GM23338 (cell line): ENCODE measurements around the gene MGRN1. TPM values are rescaled to one million over a fixed set of nuclear protein-coding genes. Genes with fewer than 3 reads are reported as not detected.

ENCODE experiments used
- ATAC-seq: fragments of 200-7000 bp; cut with Tn5 transposase; 3 replicates; pipeline ENCODE4 v1.9.1; 2020
- DNase-seq: peaks from one replicate; pipeline ENCODE4 v3.0.0-alpha.2; 2015; ENCODE audit warnings: low spot score
- H2AFZ ChIP-seq: fragments of 200-600 bp; sonication (generic); 2 replicates; pipeline ENCODE4 v1.8.0; 2016; ENCODE audit warnings: antibody characterized with exemption, mild to moderate bottlenecking, moderate library complexity
- H3F3A ChIP-seq: fragments of 200-600 bp; sonication (generic); replicated peaks from 2 replicates; pipeline ENCODE4 v1.8.0; 2017; ENCODE audit warnings: antibody characterized with exemption, mixed run types, low read depth
- H3K27ac ChIP-seq: fragments of 200-600 bp; sonication (generic); 2 replicates; pipeline ENCODE4 v1.6.1; 2016; ENCODE audit warnings: low read depth
- H3K27me3 ChIP-seq: fragments of 200-600 bp; sonication (generic); 2 replicates; pipeline ENCODE4 v1.8.0; 2016; ENCODE audit warnings: mild to moderate bottlenecking, mixed run types, moderate library complexity; ENCODE audit not compliant: insufficient read depth
- H3K36me3 ChIP-seq: fragments of 200-600 bp; sonication (generic); 2 replicates; pipeline ENCODE4 v1.8.0; 2016; ENCODE audit warnings: mild to moderate bottlenecking; ENCODE audit not compliant: insufficient read depth
- H3K4me1 ChIP-seq: fragments of 200-600 bp; sonication (generic); 2 replicates; pipeline ENCODE4 v1.8.0; 2016; ENCODE audit warnings: mild to moderate bottlenecking, moderate library complexity; ENCODE audit not compliant: insufficient read depth
- H3K4me2 ChIP-seq: fragments of 200-600 bp; sonication (generic); 2 replicates; pipeline ENCODE4 v1.7.1; 2017; ENCODE audit warnings: mixed run types
- H3K4me3 ChIP-seq: fragments of 200-600 bp; sonication (generic); 2 replicates; pipeline ENCODE4 v1.6.1; 2016; ENCODE audit warnings: mixed run types
- H3K79me2 ChIP-seq: fragments of 200-600 bp; sonication (generic); replicated peaks from 2 replicates; pipeline ENCODE4 v1.8.0; 2017; ENCODE audit warnings: mild to moderate bottlenecking; ENCODE audit not compliant: insufficient read depth
- H3K9me2 ChIP-seq: fragments of 200-600 bp; sonication (generic); 2 replicates; pipeline ENCODE4 v1.8.0; 2017; ENCODE audit not compliant: insufficient read depth
- H4K20me1 ChIP-seq: fragments of 200-600 bp; sonication (generic); replicated peaks from 2 replicates; pipeline ENCODE4 v1.8.0; 2017; ENCODE audit warnings: mild to moderate bottlenecking; ENCODE audit not compliant: insufficient read depth
- H3K27ac Mint-ChIP-seq: 2 replicates; pipeline ENCODE4 v1.8.0; 2020; ENCODE audit warnings: inconsistent platforms, mild to moderate bottlenecking, moderate library complexity, mixed read lengths
- H3K27me3 Mint-ChIP-seq: 3 replicates; pipeline ENCODE4 v1.8.0; 2022; ENCODE audit warnings: low read depth, mild to moderate bottlenecking, moderate library complexity, mixed read lengths, inconsistent platforms; ENCODE audit not compliant: insufficient read depth, poor library complexity
- H3K36me3 Mint-ChIP-seq: 3 replicates; pipeline ENCODE4 v1.8.0; 2021; ENCODE audit warnings: low read depth, mild to moderate bottlenecking, inconsistent platforms, moderate library complexity, mixed read lengths
- H3K4me1 Mint-ChIP-seq: 3 replicates; pipeline ENCODE4 v1.8.0; 2020; ENCODE audit warnings: mild to moderate bottlenecking, inconsistent platforms, mixed read lengths
- H3K4me3 Mint-ChIP-seq: 3 replicates; pipeline ENCODE4 v1.8.0; 2021; ENCODE audit warnings: moderate library complexity, mild to moderate bottlenecking, inconsistent platforms, mixed read lengths
- H3K9me3 Mint-ChIP-seq: 3 replicates; pipeline ENCODE4 v1.8.0; 2020; ENCODE audit warnings: moderate library complexity, mild to moderate bottlenecking, inconsistent platforms, mixed read lengths
- CREB1 ChIP-seq: fragments of 250-450 bp; sonication (Bioruptor Pico); IDR thresholded peaks from 2 replicates; pipeline ENCODE4 v1.5.0; 2020; ENCODE audit warnings: low read depth, mild to moderate bottlenecking, moderate library complexity
- CTCF ChIP-seq, 2 experiments: fragments of 200-600 bp in 1 of 2; sonication (generic) in 1 of 2; conservative IDR thresholded peaks; 2 replicates each; pipeline versions ENCODE4 v1.5.1 to v1.6.1; 2016 to 2017; ENCODE audit warnings: antibody characterized with exemption in 2 of 2, low read depth in 2 of 2, mild to moderate bottlenecking in 2 of 2, moderate library complexity in 1 of 2
- ETS1 ChIP-seq: IDR thresholded peaks from 2 replicates; pipeline ENCODE4 v1.6.1; 2016; ENCODE audit warnings: antibody characterized with exemption
- JUNB ChIP-seq: IDR thresholded peaks from one replicate; pipeline ENCODE4 v1.6.1; 2016; ENCODE audit warnings: antibody characterized with exemption; ENCODE audit not compliant: unreplicated experiment
- NANOG ChIP-seq: IDR thresholded peaks from 2 replicates; pipeline ENCODE4 v1.6.1; 2016; ENCODE audit warnings: antibody characterized with exemption, borderline replicate concordance
- POLR2AphosphoS5 ChIP-seq: IDR thresholded peaks from 2 replicates; pipeline ENCODE4 v1.6.1; 2016; ENCODE audit warnings: antibody characterized with exemption, low read depth
- ZNF114 ChIP-seq: fragments of 250-450 bp; sonication (Bioruptor Pico); IDR thresholded peaks from 2 replicates; pipeline ENCODE4 v1.5.0; 2020; ENCODE audit warnings: mild to moderate bottlenecking, moderate library complexity
- ZNF331 ChIP-seq: fragments of 250-450 bp; sonication (Bioruptor Pico); IDR thresholded peaks from 2 replicates; pipeline ENCODE4 v1.5.0; 2020; ENCODE audit warnings: low read depth, mild to moderate bottlenecking, moderate library complexity
- ZNF462 ChIP-seq: fragments of 250-450 bp; sonication (Bioruptor Pico); IDR thresholded peaks from 2 replicates; pipeline ENCODE4 v1.5.0; 2020; ENCODE audit warnings: mild to moderate bottlenecking, moderate library complexity
- polyA plus RNA-seq: library from polyadenylated mRNA; unstranded; fragments of >200 nt; fragmentation: Nextera tagmentation; extraction: Ambion mirVana; gene quantifications from 2 replicates; pipeline ENCODE4 v1.2.1, GENCODE V29; 2016
- total RNA-seq: library from RNA; depleted of rRNA; stranded (reverse); fragments of >200 nt; shearing (Covaris generic); gene quantifications from 2 replicates; pipeline ENCODE4 v1.2.3, GENCODE V29; 2014

The MGRN1 gene
- total and polyA plus RNA-seq, 2 experiments from 2014 or later = 13.1 to 71.8 TPM

GRCh38 chr16:4699046-4699556 lies 74.5 kb downstream of the MGRN1 start:
- no peaks in the 10 kb centered on the region; the same call in 1 of the 2 replicates for H4K20me1 ChIP-seq
- no peak for ATAC-seq
- no peaks in the 10 kb centered on the region for H3K4me1 ChIP-seq
- Mint-ChIP-seq H3K27ac (no peak overlapping the region), H3K9me3 (no peaks in the 10 kb centered on the region; the same call in 2 of the 3 replicates), H3K4me3 (no peak overlapping the region), H3K27me3 (peaks cover 9% of the 10 kb centered on the region), H3K4me1 (peaks cover 6% of the 10 kb centered on the region; the same call in 1 of the 3 replicates), H3K36me3 (peaks cover 44% of the 10 kb centered on the region)
- H3F3A ChIP-seq = peaks cover 5% of the 10 kb centered on the region; the same call in 1 of the 2 replicates
- no peak for DNase-seq
- peaks cover 9% of the 10 kb centered on the region; the same call in 1 of the 2 replicates for H3K36me3 ChIP-seq
- TF ChIP-seq ZNF114 (CRISPR knock-in tag) (no peak), CTCF (conservative IDR thresholded peaks at IDR 0.05; ENCODE audit: low read depth in 2 of 2) (no peak), ZNF331 (CRISPR knock-in tag) (no peak), POLR2AphosphoS5 (no peak), ETS1 (no peak), JUNB (no peak), NANOG (no peak), CREB1 (CRISPR knock-in tag) (no peak), ZNF462 (CRISPR knock-in tag) (no peak)
- H3K27ac ChIP-seq = no peak overlapping the region
- H3K4me2 ChIP-seq = no peak overlapping the region
- H3K9me2 ChIP-seq = no peaks in the 10 kb centered on the region
- H2AFZ ChIP-seq = no peak overlapping the region
- H3K27me3 ChIP-seq = no peaks in the 10 kb centered on the region
- H3K79me2 ChIP-seq = no peaks in the 10 kb centered on the region
- no peak overlapping the region for H3K4me3 ChIP-seq
